Activated T-cell treated with anti-CD3 and anti-CD28 coated beads, Interleukin-2, amount 50 U/mL, for 24 hours (primary cell): ENCODE results near the gene ANKMY1.

ENCODE experiments used
- DNase-seq: peaks from one replicate; pipeline ENCODE4 v3.0.0-alpha.2; 2020
- H3K27ac Mint-ChIP-seq: 2 replicates; pipeline ENCODE4 v1.8.0; 2020; ENCODE audit warnings: mild to moderate bottlenecking, mixed read lengths
- H3K27me3 Mint-ChIP-seq: 2 replicates; pipeline ENCODE4 v1.8.0; 2020; ENCODE audit warnings: mixed read lengths
- H3K36me3 Mint-ChIP-seq: 2 replicates; pipeline ENCODE4 v1.8.0; 2020; ENCODE audit warnings: low read depth, mixed read lengths
- H3K4me1 Mint-ChIP-seq: 2 replicates; pipeline ENCODE4 v1.8.0; 2020; ENCODE audit warnings: low read depth, mixed read lengths
- H3K4me3 Mint-ChIP-seq: 2 replicates; pipeline ENCODE4 v1.8.0; 2020; ENCODE audit warnings: mild to moderate bottlenecking, moderate library complexity, mixed read lengths
- H3K9me3 Mint-ChIP-seq: 2 replicates; pipeline ENCODE4 v1.8.0; 2020; ENCODE audit warnings: mixed read lengths

The ANKMY1 gene

GRCh38 chr2:240435457-240435947 is 122.3 kb downstream of the ANKMY1 start, which contains the start of gene GPC1:
GPC1 (plus strand) TSS chr2:240435663; CDS start chr2:240435919, 256 bp downstream.
- H3K9me3 Mint-ChIP-seq = no peaks in the 10 kb centered on the region
- H3K4me1 Mint-ChIP-seq = peaks cover 11% of the 10 kb centered on the region
- H3K27me3 Mint-ChIP-seq = peaks cover 36% of the 10 kb centered on the region
- DNase-seq = no peak
- peak within 1 kb of the TSS; percentile 44 for H3K27ac Mint-ChIP-seq
- H3K4me3 Mint-ChIP-seq = peak within 1 kb of the TSS; percentile 77
- no peaks in the 10 kb centered on the region for H3K36me3 Mint-ChIP-seq

GRCh38 chr2:240434728-240435456 is 122.9 kb downstream of the ANKMY1 start:
- Mint-ChIP-seq H3K27me3 (peaks cover 36% of the 10 kb centered on the region), H3K9me3 (no peaks in the 10 kb centered on the region), H3K27ac (peak overlapping the region; percentile 44), H3K4me3 (peak overlapping the region; percentile 77), H3K36me3 (no peaks in the 10 kb centered on the region), H3K4me1 (peaks cover 11% of the 10 kb centered on the region)
- DNase-seq = peak; percentile 90

- DNase-seq = no peak
- Mint-ChIP-seq H3K27me3 (peaks cover 36% of the 10 kb centered on the region), H3K27ac (peak overlapping the region; percentile 44), H3K36me3 (no peaks in the 10 kb centered on the region), H3K4me1 (peaks cover 11% of the 10 kb centered on the region), H3K9me3 (no peaks in the 10 kb centered on the region), H3K4me3 (peak overlapping the region; percentile 77)
These were observed 123.6 kb downstream of the ANKMY1 start for GRCh38 chr2:240433973-240434727.

GRCh38 chr2:240432820-240433801 is 124.7 kb downstream of the ANKMY1 start:
- peaks cover 22% of the 10 kb centered on the region for H3K4me1 Mint-ChIP-seq
- DNase-seq = peak; percentile 29
- no peaks in the 10 kb centered on the region for H3K36me3 Mint-ChIP-seq
- no peak overlapping the region for H3K4me3 Mint-ChIP-seq
- H3K9me3 Mint-ChIP-seq = no peaks in the 10 kb centered on the region
- H3K27me3 Mint-ChIP-seq = peaks cover 39% of the 10 kb centered on the region
- H3K27ac Mint-ChIP-seq = no peak overlapping the region

GRCh38 chr2:240432430-240432819 is 125.4 kb downstream of the ANKMY1 start:
- Mint-ChIP-seq H3K27me3 (peaks cover 38% of the 10 kb centered on the region), H3K4me1 (peaks cover 25% of the 10 kb centered on the region), H3K4me3 (no peak overlapping the region), H3K9me3 (no peaks in the 10 kb centered on the region), H3K36me3 (no peaks in the 10 kb centered on the region), H3K27ac (no peak overlapping the region)
- DNase-seq = peak; percentile 11

GRCh38 chr2:240431661-240432424 is 125.9 kb downstream of the ANKMY1 start:
- Mint-ChIP-seq H3K27me3 (peaks cover 32% of the 10 kb centered on the region), H3K36me3 (no peaks in the 10 kb centered on the region), H3K9me3 (no peaks in the 10 kb centered on the region), H3K4me3 (no peak overlapping the region), H3K4me1 (peaks cover 30% of the 10 kb centered on the region), H3K27ac (no peak overlapping the region)
- DNase-seq = peak; percentile 22

- Mint-ChIP-seq H3K9me3 (no peaks in the 10 kb centered on the region), H3K4me1 (peaks cover 34% of the 10 kb centered on the region), H3K4me3 (no peak overlapping the region), H3K27me3 (peaks cover 33% of the 10 kb centered on the region), H3K36me3 (no peaks in the 10 kb centered on the region), H3K27ac (no peak overlapping the region)
- no peak for DNase-seq
These were observed 126.5 kb downstream of the ANKMY1 start for GRCh38 chr2:240431271-240431660.

GRCh38 chr2:240430595-240430994 is 127.2 kb downstream of the ANKMY1 start:
- H3K27me3 Mint-ChIP-seq = peaks cover 39% of the 10 kb centered on the region
- no peaks in the 10 kb centered on the region for H3K9me3 Mint-ChIP-seq
- H3K36me3 Mint-ChIP-seq = no peaks in the 10 kb centered on the region
- H3K27ac Mint-ChIP-seq = no peak overlapping the region
- peak; percentile 24 for DNase-seq
- peaks cover 34% of the 10 kb centered on the region for H3K4me1 Mint-ChIP-seq
- no peak overlapping the region for H3K4me3 Mint-ChIP-seq

GRCh38 chr2:240429872-240430491 is 127.8 kb downstream of the ANKMY1 start:
- H3K4me3 Mint-ChIP-seq = no peak overlapping the region
- H3K9me3 Mint-ChIP-seq = peaks cover 2% of the 10 kb centered on the region
- H3K27ac Mint-ChIP-seq = no peak overlapping the region
- H3K27me3 Mint-ChIP-seq = peaks cover 44% of the 10 kb centered on the region
- H3K36me3 Mint-ChIP-seq = no peaks in the 10 kb centered on the region
- DNase-seq = peak; percentile 18
- H3K4me1 Mint-ChIP-seq = peaks cover 34% of the 10 kb centered on the region
